Stimulated activated CD8-positive, alpha-beta memory T cell treated with anti-CD3 and anti-CD28 coated beads, Interleukin-4, amount 100 ng/mL, for 48 hours (primary cell): Measurements from ENCODE around the gene TM7SF2.

Source experiments
- DNase-seq: peaks from one replicate; pipeline ENCODE4 v3.0.0-alpha.2; 2020

The TM7SF2 gene

DNA sequence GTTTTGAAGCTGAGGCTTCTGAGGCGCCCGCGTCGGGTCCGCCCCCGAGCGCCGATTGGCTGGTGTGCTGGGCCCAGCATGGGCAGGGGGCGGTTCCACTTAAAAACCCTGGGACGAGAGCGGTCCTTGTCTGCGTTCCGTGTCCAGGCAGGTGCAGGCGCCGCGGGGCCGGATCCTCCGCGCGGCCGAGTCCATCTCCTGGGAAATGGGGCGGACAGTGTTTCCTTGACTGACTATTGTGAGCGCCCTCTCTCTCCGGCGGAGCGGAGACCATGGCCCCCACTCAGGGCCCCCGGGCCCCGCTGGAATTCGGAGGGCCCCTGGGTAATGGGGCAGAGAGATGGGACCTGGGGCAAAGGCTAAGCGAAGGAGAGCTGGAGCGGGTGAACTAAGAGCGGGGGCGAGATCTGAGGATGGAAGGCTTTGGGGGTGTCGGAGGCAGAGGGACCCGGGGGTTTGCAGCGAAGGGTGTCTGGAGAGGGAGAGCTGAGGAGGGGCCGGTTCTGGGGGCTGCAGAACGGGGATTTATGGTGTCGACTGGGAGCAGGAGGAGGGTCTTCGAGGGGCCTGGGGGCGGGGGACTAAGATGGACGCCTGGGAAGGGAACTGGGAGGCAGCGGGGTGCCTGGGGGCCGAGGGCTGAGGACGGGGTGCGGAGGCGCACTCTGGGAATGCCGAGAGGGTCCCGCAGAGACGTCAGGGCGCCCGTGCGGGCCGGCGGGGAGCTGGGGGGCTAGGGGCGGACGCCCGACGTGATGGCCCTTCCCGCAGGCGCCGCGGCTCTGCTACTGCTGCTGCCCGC is at the start of gene TM7SF2:
TSS of gene TM7SF2 (plus strand) at position 129 of the 802 bp plus-strand sequence. CDS start at position 273, 144 bp downstream.
- DNase-seq: peak; percentile 96

GRCh38 chr11:65063532-65063931 is 48.1 kb upstream of the TM7SF2 start:
- no peak for DNase-seq

DNA sequence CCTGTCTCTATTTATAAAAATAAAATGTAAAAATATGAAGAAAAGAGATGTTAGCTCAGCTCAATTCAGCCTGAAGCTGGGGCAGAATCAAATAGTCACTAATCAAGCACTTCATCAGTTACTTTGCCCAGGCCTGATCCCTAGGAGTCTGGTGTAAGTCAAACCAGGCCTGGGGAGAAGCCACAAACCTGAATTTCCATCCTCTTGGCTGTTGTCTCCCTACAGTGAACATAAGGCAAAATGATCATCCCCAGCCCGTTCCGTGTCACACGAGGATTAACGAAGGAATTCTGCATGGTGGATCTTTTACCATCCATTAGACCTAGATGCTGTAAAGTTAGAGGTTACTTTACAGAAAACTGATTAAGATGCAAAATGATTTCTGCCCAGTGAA is 46.8 kb upstream of the TM7SF2 start:
- no peak for DNase-seq

DNA sequence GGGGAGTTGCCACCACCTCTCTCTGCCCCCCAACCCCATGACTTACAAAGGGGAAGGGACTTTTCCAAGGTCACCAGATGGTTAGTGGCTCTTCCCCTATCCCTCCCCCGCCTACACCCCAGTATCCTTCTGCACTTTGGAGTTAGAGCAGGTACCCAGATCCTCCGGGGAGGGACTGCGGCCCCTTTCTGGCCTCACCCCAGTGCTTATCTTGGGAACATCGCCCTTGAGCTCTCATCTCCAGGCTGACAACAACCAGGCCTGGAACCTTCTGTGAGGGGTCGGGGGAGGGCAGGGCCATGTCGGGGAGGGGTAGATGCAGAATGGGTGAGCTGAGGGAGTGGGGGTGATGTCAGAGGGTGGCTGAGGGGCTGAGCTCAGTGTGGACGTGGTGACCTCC is 45.8 kb upstream of the TM7SF2 start:
- no peak for DNase-seq

GRCh38 chr11:65066315-65066714 is 45.4 kb upstream of the TM7SF2 start:
- no peak for DNase-seq

DNA sequence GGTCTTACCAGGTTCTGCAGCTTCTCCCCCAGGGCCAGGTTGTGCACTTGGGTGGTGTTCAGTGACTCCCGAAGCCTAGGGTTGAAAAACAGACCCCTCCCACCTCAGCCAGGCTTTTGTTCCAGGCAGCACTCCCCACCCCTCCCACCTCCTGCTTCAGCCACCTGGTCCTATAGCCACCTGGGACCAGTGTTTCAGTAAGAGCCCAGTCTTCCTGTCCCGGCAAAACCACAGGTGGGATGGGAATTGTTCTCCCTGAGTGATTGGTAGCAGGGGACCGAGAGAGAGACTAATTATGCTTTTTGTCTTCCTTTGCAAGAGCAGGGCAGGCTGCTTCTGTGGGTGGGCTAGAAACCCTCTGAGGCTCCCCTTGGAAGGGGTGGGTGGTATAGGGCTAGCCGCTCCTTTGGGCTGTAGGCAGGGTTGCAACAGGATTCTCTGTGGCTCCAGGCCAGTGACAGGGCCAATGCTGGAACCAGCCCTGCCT is 44.8 kb upstream of the TM7SF2 start:
- DNase-seq: no peak

DNA sequence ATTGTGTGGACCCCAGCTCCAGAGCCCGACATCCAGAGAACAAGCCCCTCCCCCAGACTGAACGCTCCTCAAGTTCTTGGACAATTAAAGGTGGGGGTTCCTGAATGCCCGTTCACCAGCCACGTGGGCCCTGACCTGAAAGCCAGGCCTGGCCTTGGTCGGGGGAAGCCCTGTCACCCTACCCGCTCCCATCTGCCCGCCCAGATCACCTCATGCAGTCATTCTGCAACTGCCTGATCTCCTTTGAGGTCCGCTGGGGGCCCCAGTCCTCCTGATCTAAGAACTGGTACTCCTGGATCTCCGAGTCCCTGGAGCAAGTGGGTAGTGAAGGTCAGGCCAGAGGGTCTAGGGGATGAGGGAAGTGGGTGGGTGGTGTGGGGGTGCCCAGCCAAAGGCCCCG is 44.2 kb upstream of the TM7SF2 start:
- no peak for DNase-seq

- DNase-seq: no peak
Observed at GRCh38 chr11:65069217-65069616, 42.5 kb upstream of the TM7SF2 start.

DNA sequence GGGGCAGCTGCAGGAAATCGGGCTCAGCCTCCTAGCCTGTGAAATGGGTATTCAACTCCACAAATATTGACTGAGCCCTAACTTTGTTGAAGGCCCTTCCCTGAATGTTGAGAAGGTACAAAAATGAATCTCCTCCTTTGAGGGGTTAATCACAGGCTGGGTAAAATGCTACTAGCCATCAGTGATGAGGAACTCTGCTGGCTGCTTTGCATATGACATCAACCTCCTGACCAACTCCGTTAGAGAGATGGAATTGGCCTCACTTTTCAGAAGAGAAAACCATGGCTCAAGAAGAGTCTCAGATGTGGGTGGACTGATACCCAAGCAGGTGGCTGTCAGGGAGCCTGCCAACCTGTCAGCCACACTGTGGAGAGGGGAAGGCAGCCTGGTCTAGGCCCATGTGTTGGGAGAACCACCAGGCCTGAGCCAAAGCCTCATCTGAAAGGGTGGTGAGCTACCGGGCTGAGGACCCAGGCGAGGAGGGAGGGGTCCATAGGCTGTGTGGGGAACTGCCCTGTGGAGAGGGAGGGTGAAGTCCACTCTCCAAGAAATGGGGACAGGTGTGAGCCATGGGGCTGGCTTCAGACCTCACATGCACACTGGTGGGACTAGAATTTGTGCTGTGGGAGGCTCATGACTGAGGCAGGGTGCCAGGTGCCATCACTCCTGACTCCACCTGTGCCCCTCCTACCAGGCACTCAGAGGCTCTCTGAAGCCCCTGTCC is 39.6 kb upstream of the TM7SF2 start:
- no peak for DNase-seq

GRCh38 chr11:65072631-65072966 is 39.1 kb upstream of the TM7SF2 start:
- no peak for DNase-seq

DNA sequence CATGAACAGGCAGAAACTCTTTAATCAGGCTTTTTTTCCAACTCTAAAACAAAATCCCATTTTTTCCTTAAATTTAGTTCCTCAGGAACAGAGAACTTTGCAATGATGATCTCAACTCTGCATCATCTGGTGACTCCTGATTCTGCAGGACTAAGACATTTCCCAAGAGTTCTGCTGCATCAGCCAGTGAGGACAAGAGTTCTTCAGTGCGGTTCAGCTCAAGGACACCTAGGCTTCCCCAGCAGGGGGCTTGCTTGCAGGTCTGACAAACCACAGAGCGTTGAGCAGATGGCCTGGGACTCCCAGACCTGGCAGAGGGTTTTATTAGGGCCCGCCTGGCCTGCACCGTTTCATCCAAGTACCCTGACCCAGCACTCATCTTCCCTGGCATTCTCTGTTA is 34.2 kb upstream of the TM7SF2 start:
- no peak for DNase-seq

- DNase-seq: peak; percentile 78
Observed at GRCh38 chr11:65078151-65078550, 33.5 kb upstream of the TM7SF2 start.

GRCh38 chr11:65078786-65079342 is 32.8 kb upstream of the TM7SF2 start:
- DNase-seq: no peak

GRCh38 chr11:65083134-65083833 is 28.4 kb upstream of the TM7SF2 start:
- DNase-seq: no peak

DNA sequence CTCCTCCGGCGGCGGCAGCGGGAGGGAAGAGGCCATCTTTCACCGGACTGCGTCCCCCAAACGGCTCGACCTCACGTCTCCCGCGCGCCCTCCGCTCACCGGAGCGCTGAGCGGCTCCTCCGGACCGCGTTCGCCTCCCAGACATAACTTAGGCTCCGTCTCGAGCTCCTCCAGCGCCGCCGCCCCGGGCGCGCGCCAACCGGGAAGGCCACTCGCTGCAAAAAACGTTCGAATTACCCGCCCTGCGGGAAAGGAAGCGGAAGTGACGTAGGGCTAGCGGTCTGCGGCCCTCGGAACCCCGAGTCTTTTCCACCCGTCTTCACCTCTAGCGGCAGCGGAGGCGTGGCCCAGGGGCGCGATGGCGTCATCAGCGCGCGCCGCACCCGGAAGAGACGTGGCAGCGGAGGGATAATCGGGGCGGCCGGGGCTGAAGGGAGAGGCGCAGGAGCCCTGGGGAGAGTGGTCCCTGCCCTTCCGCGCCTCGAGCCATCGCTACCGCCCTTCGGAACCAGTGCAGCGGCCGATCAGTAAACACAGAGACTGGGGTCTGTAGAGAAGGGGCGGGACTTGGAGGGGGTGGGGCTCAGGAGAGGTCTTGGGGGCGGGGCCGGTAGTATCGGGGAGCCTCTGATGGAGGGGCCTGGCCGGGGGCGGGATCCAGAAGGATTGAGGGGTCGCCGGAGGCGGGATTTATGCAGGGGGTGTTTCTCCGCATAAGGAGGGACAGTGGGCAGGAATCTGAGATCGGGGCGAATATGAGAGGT is 27.7 kb upstream of the TM7SF2 start, which contains the start of the genes CDCA5 and ZFPL1:
TSS of gene CDCA5 (minus strand) at position 207 of the 764 bp plus-strand sequence. CDS start at position 145, 62 bp downstream.
TSS of gene ZFPL1 (plus strand) at position 389 of the 764 bp plus-strand sequence. CDS start 477 bp downstream, outside the sequence.
- peak; percentile 99 for DNase-seq

- DNase-seq: no peak
Observed at GRCh38 chr11:65084598-65085375, 26.9 kb upstream of the TM7SF2 start.

GRCh38 chr11:65085446-65085845 is 26.2 kb upstream of the TM7SF2 start:
- DNase-seq: no peak

GRCh38 chr11:65086809-65087208 is 24.9 kb upstream of the TM7SF2 start:
- DNase-seq: no peak

- DNase-seq: no peak
Observed at GRCh38 chr11:65087216-65087615, 24.5 kb upstream of the TM7SF2 start.

DNA sequence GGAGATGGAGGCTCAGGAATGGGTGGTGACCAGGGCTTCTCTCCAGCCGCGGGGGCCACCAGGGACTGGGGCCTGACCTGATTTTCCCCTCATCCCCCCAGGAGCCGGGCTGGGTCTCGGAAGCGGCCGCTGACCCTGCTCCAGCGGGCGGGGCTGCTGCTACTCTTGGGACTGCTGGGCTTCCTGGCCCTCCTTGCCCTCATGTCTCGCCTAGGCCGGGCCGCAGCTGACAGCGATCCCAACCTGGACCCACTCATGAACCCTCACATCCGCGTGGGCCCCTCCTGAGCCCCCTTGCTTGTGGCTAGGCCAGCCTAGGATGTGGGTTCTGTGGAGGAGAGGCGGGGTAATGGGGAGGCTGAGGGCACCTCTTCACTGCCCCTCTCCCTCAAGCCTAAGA is 23.8 kb upstream of the TM7SF2 start:
- no peak for DNase-seq

DNA sequence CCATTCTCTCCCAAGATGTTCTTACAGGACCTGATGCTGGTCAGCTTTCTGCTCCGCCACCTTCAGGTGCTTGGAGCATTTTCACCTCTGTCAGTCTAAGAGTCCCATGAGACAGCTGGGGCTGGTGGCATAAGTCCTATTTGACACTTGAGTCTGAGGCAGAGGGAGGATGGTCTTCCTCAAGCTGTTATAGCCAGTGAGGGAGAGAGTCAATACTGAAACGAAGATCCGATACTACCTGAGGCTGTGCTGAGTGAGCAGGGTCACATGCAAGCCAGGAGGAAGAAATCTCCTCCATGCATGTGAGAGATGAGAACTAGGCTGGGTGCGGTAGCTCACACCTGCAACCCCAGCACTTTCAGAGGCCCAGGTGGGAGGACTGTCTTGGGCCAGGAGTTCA is 22.1 kb upstream of the TM7SF2 start:
- no peak for DNase-seq
